Loucy (cell line): Measurements from ENCODE around the gene CAMKMT.

Source experiments
- H2AFZ ChIP-seq: fragments of 200-600 bp; sonication (generic); 2 replicates; pipeline ENCODE4 v1.6.0; 2016; ENCODE audit warnings: antibody characterized with exemption, mild to moderate bottlenecking, low read length, moderate library complexity
- H3F3A ChIP-seq: fragments of 200-600 bp; 2 replicates; pipeline ENCODE4 v1.6.0; 2016; ENCODE audit warnings: antibody characterized with exemption, low read depth, mild to moderate bottlenecking
- H3K27me3 ChIP-seq: fragments of 200-600 bp; sonication (generic); 2 replicates; pipeline ENCODE4 v1.6.1; 2014; ENCODE audit warnings: low read length, mild to moderate bottlenecking; ENCODE audit not compliant: insufficient read depth, poor library complexity, severe bottlenecking
- H3K36me3 ChIP-seq: fragments of 200-600 bp; sonication (generic); 2 replicates; pipeline ENCODE4 v1.6.1; 2016; ENCODE audit warnings: low read length; ENCODE audit not compliant: insufficient read depth
- H3K4me1 ChIP-seq: fragments of 200-600 bp; sonication (generic); 2 replicates; pipeline ENCODE4 v1.5.1; 2014; ENCODE audit warnings: low read length, mild to moderate bottlenecking; ENCODE audit not compliant: insufficient read depth, poor library complexity, severe bottlenecking
- H3K4me2 ChIP-seq: fragments of 200-600 bp; sonication (generic); 2 replicates; pipeline ENCODE4 v1.6.0; 2014; ENCODE audit warnings: antibody characterized with exemption, low read length, low read depth, mild to moderate bottlenecking; ENCODE audit not compliant: poor library complexity, severe bottlenecking
- H3K4me3 ChIP-seq: fragments of 200-600 bp; sonication (generic); 2 replicates; pipeline ENCODE4 v1.5.1; 2014; ENCODE audit warnings: low read length, mild to moderate bottlenecking, mixed read lengths; ENCODE audit not compliant: poor library complexity, severe bottlenecking
- H3K79me2 ChIP-seq: fragments of 200-600 bp; sonication (generic); 2 replicates; pipeline ENCODE4 v1.6.1; 2014; ENCODE audit warnings: low read length; ENCODE audit not compliant: insufficient read depth
- H3K9ac ChIP-seq: fragments of 200-600 bp; sonication (generic); 2 replicates; pipeline ENCODE4 v1.6.0; 2014; ENCODE audit warnings: mild to moderate bottlenecking, low read depth, low read length, moderate library complexity; ENCODE audit not compliant: poor library complexity, severe bottlenecking
- H3K9me2 ChIP-seq: fragments of 200-600 bp; sonication (generic); replicated peaks from 2 replicates; pipeline ENCODE4 v1.6.1; 2016; ENCODE audit warnings: low read depth, low read length, mixed read lengths
- H3K9me3 ChIP-seq: fragments of 200-600 bp; sonication (generic); 2 replicates; pipeline ENCODE4 v1.6.1; 2014; ENCODE audit warnings: mild to moderate bottlenecking, antibody characterized with exemption, low read length, low read depth; ENCODE audit not compliant: insufficient read depth
- H4K20me1 ChIP-seq: fragments of 200-600 bp; sonication (generic); 2 replicates; pipeline ENCODE4 v1.6.0; 2014; ENCODE audit warnings: antibody characterized with exemption, low read length, mild to moderate bottlenecking; ENCODE audit not compliant: insufficient read depth, poor library complexity, severe bottlenecking
- EZH2phosphoT487 ChIP-seq: fragments of 200-600 bp; IDR thresholded peaks from 2 replicates; pipeline ENCODE4 v1.6.1; 2018; ENCODE audit warnings: antibody characterized with exemption, mild to moderate bottlenecking, moderate library complexity, borderline replicate concordance
- TF ChIP-seq, protein P1 (sequence below): fragments of 200-600 bp; sonication (generic); conservative IDR thresholded peaks from 2 replicates; pipeline ENCODE4 v1.5.1; 2014; ENCODE audit warnings: mild to moderate bottlenecking, antibody characterized with exemption, low read length

Gene CAMKMT

DNA sequence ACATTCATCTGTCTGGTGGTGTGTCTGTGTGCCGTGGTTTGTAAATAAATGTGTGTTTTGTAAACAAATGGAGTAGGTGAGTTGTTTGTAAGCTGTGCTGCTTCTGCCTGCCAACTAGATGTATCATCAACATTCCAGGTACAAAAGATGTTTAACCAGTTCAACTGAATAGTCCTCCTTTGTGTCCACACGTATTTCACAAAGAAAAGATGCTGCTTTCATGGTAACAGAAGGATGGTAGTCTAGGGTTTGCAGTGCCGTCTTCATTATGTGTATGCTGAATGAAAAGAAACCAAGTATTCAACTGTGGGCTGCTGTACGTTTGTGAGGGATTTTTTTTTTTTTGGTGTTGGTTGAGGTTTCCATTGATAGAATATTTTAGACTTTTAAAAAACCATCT is 72.1 kb downstream of the CAMKMT start:
- Histone ChIP-seq H3K4me3 (no peak overlapping the region), H3K4me1 (peaks cover 11% of the 10 kb centered on the region), H3K36me3 (no peaks in the 10 kb centered on the region), H2AFZ (no peak overlapping the region), H3K9me2 (no peaks in the 10 kb centered on the region), H4K20me1 (no peaks in the 10 kb centered on the region), H3F3A (no peaks in the 10 kb centered on the region; the same call in 1 of the 2 replicates), H3K27me3 (no peaks in the 10 kb centered on the region), H3K9ac (no peak overlapping the region), H3K4me2 (no peak overlapping the region), H3K9me3 (no peaks in the 10 kb centered on the region), H3K79me2 (no peaks in the 10 kb centered on the region)
- TF ChIP-seq, protein P1, sequence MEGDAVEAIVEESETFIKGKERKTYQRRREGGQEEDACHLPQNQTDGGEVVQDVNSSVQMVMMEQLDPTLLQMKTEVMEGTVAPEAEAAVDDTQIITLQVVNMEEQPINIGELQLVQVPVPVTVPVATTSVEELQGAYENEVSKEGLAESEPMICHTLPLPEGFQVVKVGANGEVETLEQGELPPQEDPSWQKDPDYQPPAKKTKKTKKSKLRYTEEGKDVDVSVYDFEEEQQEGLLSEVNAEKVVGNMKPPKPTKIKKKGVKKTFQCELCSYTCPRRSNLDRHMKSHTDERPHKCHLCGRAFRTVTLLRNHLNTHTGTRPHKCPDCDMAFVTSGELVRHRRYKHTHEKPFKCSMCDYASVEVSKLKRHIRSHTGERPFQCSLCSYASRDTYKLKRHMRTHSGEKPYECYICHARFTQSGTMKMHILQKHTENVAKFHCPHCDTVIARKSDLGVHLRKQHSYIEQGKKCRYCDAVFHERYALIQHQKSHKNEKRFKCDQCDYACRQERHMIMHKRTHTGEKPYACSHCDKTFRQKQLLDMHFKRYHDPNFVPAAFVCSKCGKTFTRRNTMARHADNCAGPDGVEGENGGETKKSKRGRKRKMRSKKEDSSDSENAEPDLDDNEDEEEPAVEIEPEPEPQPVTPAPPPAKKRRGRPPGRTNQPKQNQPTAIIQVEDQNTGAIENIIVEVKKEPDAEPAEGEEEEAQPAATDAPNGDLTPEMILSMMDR = no peak
- no peak for TF ChIP-seq EZH2phosphoT487

DNA sequence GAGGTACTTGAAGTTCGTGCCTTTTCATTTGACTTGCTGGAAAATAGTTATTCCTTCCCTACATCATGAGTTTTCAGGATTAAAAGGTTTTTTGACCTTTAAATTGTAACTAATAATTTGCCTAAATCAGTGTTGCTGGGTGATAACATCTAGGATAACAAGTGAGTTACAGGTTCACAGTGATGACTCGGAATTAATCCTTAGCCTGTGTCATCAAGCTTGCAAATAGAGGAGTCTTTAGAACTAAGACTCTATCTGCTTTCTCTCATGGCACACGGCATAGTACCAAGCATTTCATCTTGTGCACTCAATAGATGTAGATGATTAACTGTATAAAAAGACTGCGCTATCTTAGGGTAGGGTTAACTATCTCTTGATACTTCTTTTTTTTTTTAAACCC is 79.5 kb downstream of the CAMKMT start:
- Histone ChIP-seq H3K4me3 (no peak overlapping the region), H3K9me3 (no peaks in the 10 kb centered on the region), H2AFZ (no peak overlapping the region), H3K36me3 (no peaks in the 10 kb centered on the region), H3K4me1 (no peaks in the 10 kb centered on the region), H3K79me2 (no peaks in the 10 kb centered on the region), H3K27me3 (no peaks in the 10 kb centered on the region), H3K9me2 (no peaks in the 10 kb centered on the region), H4K20me1 (no peaks in the 10 kb centered on the region), H3K9ac (no peak overlapping the region), H3F3A (no peaks in the 10 kb centered on the region), H3K4me2 (no peak overlapping the region)
- no peak for TF ChIP-seq EZH2phosphoT487

DNA sequence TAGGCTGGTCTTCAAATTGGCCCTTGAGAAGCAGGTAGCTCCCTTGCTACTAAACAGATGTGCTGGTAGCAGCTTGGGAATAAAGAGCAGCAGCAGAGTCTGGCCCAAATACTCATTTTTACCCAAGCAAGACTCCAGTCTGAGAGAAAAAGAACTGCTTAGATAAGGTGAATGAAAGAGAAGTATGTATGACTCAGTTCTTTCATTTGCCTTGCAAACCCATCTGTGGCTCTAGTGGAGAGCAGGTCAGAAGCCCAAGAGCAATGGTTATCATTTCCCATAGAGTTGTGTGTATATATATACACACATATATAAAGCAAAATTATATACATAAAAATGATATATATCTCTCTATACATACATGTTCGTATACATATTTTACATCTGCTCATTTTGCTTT is 80.3 kb downstream of the CAMKMT start:
- Histone ChIP-seq H3K9ac (no peak overlapping the region), H3K4me2 (no peak overlapping the region)

DNA sequence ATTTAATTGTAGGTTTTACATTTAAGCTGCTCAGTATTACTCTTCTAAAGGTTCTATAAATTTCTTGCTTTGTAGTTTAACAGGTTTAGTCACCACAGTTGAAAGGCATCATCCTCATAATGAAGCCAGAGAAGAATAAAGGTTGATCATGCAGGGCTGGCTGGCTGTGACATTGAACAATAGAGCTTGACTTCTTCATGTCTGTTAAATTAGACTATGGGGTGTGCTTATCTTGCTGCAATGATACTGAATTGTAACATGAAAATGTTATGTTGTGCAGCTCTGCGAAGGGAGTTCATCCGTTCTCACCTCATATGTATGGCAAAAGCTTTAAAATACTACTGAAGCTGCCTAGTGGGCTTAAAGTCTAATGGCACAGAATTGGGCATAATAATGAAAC is 81.8 kb downstream of the CAMKMT start:
- Histone ChIP-seq H3K4me3 (no peak overlapping the region), H3K4me2 (no peak overlapping the region), H3K36me3 (no peaks in the 10 kb centered on the region), H3K9ac (no peak overlapping the region), H3F3A (no peaks in the 10 kb centered on the region), H3K27me3 (no peaks in the 10 kb centered on the region), H3K79me2 (no peaks in the 10 kb centered on the region), H4K20me1 (no peaks in the 10 kb centered on the region), H3K9me3 (no peaks in the 10 kb centered on the region), H2AFZ (no peak overlapping the region), H3K4me1 (no peaks in the 10 kb centered on the region), H3K9me2 (no peaks in the 10 kb centered on the region)
- TF ChIP-seq, protein P1 = no peak

More for the DNA sequence above, 80.3 kb downstream of the CAMKMT start:
- Histone ChIP-seq H4K20me1 (no peaks in the 10 kb centered on the region), H3F3A (no peaks in the 10 kb centered on the region), H3K4me3 (no peak overlapping the region), H3K4me1 (no peaks in the 10 kb centered on the region), H3K9me2 (no peaks in the 10 kb centered on the region), H3K36me3 (no peaks in the 10 kb centered on the region), H3K79me2 (no peaks in the 10 kb centered on the region), H2AFZ (no peak overlapping the region), H3K9me3 (no peaks in the 10 kb centered on the region), H3K27me3 (no peaks in the 10 kb centered on the region)
- no peak for TF ChIP-seq EZH2phosphoT487
- TF ChIP-seq, protein P1 = no peak
